NCI-H82 treated with DMSO at 0.1 percent for 48 hours (cell line): ENCODE measurements around the gene VPS45.

Experiments
- DNase-seq: peaks from one replicate; lab custom pipeline; 2025; ENCODE audit not compliant: unreplicated experiment; lab: John Stamatoyannopoulos, UW

VPS45 gene

GRCh38 chr1:150069923-150070322, 2.3 kb downstream of the VPS45 start:
- DNase-seq: no peak

GRCh38 chr1:150072959-150073358, 5.4 kb downstream of the VPS45 start:
- no peak for DNase-seq

- DNase-seq: no peak
Measured at GRCh38 chr1:150073516-150073915, 5.9 kb downstream of the VPS45 start.

DNA sequence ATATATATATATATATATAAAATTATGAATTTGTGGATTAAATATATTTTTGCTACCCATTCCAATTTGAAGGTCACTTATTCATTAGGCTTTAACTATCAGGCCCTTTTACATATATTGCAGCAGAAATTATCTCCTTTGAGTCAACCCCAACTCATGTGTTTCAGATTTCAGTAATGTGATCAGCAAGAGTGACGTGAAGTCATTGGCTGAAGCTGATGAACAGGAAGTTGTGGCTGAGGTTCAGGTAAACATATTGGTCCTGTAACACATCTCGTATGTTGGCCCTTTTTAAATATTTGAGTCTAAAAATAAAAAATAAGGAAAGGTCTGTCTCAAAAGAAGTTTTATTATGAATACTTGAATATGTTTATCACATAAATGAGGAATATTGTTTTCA, 8.5 kb downstream of the VPS45 start:
- no peak for DNase-seq

GRCh38 chr1:150076985-150077384, 9.4 kb downstream of the VPS45 start:
- DNase-seq: no peak

DNA sequence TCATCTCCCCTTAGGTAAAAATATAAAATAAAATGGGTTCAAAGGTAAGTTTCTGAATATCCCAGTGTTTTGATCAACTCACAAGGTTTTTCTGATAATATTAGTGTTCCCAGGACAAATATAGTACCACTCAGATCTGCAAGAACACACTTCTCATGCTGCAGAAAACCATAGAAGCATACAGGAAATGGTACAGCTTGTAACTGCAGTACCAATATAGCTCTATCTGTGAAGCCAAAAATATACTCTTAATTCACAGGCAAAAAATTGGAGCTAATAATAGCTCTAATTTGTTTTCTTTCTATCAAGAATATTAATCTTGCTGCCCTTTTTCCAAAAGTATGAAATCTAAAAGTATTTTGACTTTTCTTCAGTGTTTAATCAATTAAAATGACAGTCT, 13.2 kb downstream of the VPS45 start:
- no peak for DNase-seq

DNA sequence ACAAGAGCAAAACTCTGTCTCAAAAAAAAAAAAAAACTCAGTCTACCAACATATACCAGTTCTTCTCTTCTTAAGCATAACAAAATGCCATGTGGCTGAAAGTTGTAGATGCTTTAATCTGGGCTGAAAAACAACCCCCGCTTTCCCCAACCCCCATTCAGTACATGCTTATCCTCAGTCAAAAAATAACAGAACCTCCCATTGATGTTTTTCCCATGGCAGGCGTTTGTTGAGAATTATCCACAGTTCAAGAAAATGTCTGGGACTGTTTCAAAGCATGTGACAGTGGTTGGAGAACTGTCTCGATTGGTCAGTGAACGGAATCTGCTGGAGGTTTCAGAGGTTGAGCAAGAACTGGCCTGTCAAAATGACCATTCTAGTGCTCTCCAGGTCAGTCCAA, 14.9 kb downstream of the VPS45 start:
- no peak for DNase-seq

DNA sequence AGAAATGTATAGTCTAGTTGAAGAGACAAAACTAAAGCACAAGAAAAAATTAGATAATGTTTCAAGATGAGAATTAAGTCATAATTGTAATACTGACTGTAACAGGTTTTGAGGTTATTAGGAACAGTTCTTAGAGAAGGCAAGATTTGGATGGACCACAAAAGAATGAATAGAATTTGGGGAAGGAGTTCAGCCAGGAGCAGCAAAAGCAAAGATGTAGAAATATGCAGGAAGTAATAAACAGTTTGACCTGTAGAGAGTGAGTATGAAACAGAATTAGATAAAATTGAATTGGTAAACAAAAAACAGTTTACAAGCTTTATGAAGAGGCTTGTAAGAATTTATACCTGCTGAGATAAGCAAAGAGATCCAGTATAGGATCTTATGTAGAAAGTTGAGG, 16.3 kb downstream of the VPS45 start:
- DNase-seq: no peak

GRCh38 chr1:150085406-150085805, 17.8 kb downstream of the VPS45 start:
- no peak for DNase-seq

- no peak for DNase-seq
Measured at GRCh38 chr1:150087415-150087814, 19.8 kb downstream of the VPS45 start.

- no peak for DNase-seq
Measured at GRCh38 chr1:150089846-150090520, 22.4 kb downstream of the VPS45 start.

- DNase-seq: no peak
Measured at GRCh38 chr1:150092180-150092791, 24.7 kb downstream of the VPS45 start.

GRCh38 chr1:150093805-150094204, 26.2 kb downstream of the VPS45 start:
- DNase-seq: no peak

DNA sequence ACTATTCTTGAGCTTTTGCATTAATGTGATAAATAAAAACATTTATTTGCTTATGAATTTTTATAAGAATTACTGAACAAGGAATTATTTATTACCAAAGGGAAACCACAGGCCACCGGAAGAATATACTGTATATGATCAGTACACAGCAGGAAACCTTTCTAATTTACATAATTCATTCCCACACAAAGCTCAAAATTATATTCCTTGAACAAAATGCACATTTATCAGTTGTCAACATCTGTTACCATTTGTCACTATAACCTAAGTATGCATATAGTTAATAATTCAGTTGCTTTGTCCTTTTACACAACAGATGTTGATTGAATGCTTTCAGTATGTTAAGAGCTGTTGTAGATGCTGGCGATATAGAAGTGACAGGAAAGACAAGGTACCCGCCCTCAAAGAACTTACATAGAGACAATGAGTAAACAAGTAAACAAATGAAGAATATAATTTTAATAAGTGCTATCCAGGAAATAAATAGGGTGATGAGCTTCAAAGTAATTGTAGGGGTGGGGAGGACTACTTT, 27.2 kb downstream of the VPS45 start:
- DNase-seq: no peak

DNA sequence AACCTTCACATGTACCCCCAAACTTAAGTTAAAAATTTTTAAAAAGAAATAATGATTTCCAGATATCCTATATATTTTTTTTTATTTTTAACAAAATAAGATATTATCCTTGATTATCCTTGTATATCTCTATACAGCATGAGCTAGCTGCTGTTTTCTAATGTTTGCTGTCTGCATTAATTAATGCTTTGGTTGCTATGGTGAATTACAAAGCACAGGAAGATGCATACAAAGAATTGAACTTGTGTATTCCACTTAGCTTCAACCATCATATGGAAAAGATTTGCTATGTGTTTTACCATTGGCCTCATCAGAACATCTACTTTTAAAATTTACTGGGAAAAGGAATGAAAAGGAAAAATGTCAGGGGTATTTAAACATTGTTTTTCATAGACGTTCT, 35.4 kb downstream of the VPS45 start:
- no peak for DNase-seq

DNA sequence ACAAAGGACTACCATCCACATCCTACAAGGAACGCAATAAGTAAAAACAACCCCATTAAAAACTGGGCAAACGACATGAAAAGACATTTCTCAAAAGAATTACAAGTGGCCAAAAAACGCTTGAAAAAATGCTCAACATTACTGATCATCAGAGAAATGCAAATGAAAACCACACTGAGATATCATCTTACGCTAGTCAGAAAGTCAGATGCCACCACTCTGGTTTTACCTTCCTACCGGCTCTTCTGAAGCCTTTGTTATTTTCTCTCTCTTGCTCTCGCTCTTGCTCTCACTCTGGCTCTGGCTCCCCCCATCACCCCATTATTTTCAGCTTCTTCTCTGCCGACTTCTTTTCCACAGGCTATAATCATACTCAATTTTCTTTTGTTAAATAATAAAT, 38.8 kb downstream of the VPS45 start:
- no peak for DNase-seq

- no peak for DNase-seq
Measured at GRCh38 chr1:150109586-150109985, 42.0 kb downstream of the VPS45 start.

DNA sequence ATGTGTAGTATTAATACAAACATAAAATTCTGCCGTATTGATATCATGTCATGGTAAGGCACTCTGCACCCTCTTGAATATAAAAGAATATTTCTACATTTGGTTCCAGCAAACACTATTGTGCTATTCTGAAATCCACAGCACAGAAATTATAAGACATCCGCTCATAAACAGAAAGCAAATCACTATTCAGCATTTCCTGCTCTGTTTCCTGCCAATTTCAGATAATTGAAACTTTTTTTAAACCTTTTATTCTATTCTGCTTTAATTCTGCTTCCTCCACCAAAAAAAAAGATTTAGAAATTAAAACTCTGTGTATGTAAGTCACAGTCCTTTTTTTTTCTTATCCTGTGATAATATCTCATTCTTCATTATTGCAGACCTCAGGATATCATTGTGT, 42.5 kb downstream of the VPS45 start:
- no peak for DNase-seq

DNA sequence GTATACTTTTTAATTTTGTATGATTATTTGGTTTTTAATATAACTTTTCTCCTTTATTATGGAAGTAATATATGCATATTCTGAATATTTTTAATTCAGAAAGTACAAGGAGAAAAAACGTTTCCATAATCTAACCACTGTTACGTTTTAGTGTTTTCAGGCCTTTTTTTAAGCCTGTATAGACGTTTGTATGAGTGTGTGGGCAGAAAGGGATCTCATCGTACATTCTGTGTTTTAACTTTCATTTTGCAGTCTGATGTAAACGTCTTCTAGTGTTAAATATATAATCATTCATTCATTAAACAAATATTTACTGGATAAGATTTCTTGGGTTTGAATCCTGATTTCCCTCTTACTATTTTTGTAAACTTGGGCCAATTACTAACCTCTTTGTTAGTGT, 44.1 kb downstream of the VPS45 start:
- DNase-seq: no peak

GRCh38 chr1:150115121-150115520, 47.5 kb downstream of the VPS45 start:
- no peak for DNase-seq

GRCh38 chr1:150118716-150119115, 51.1 kb downstream of the VPS45 start:
- DNase-seq: no peak

- no peak for DNase-seq
Measured at GRCh38 chr1:150121236-150121862, 53.8 kb downstream of the VPS45 start.
